OCI-LY7 (cell line): ENCODE results near the gene WNT8A.

Experiments used
- EZH2phosphoT487 ChIP-seq: fragments of 200-600 bp; sonication (generic); IDR thresholded peaks from 2 replicates; pipeline ENCODE4 v1.6.1; 2018; ENCODE audit warnings: low read depth, borderline replicate concordance, mild to moderate bottlenecking, mixed run types, antibody characterized with exemption, low read length, moderate library complexity, mixed read lengths
- TF ChIP-seq, protein P1 (sequence below): fragments of 200-600 bp; sonication (generic); conservative IDR thresholded peaks from 2 replicates; pipeline ENCODE4 v1.5.1; 2014; ENCODE audit warnings: mild to moderate bottlenecking, antibody characterized with exemption, low read length, moderate library complexity, mixed read lengths

DNA sequence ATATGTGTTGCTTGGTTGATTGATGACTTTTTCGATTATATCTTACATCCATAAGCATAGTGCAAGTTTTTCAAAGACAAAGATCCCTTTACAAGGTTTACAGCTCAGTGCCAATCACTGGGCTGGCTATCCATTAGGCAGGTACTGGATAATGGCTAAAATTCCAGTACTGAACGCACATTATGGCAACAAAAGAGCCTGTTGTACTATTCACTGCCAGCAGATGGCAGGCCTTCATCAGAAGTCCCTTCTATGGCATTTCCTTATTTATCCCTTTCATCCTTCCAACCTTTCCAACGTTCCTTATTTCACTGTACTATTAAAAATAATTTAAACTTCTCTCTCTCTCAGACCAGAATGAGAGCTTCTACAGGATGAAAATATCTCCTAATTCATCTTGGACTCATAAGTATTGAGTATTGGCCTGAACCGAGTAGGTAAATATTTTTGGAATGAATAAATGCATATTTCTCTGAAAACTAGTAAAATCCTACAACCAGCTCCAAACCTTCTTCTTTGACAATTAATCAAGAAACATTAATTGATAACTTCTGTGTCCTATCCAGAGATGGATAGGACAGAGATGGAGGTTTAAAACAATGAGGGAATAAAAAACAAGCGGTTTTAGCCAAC lies 6.7 kb upstream of the WNT8A start:
- TF ChIP-seq, protein P1, sequence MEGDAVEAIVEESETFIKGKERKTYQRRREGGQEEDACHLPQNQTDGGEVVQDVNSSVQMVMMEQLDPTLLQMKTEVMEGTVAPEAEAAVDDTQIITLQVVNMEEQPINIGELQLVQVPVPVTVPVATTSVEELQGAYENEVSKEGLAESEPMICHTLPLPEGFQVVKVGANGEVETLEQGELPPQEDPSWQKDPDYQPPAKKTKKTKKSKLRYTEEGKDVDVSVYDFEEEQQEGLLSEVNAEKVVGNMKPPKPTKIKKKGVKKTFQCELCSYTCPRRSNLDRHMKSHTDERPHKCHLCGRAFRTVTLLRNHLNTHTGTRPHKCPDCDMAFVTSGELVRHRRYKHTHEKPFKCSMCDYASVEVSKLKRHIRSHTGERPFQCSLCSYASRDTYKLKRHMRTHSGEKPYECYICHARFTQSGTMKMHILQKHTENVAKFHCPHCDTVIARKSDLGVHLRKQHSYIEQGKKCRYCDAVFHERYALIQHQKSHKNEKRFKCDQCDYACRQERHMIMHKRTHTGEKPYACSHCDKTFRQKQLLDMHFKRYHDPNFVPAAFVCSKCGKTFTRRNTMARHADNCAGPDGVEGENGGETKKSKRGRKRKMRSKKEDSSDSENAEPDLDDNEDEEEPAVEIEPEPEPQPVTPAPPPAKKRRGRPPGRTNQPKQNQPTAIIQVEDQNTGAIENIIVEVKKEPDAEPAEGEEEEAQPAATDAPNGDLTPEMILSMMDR = peak; percentile 97
- TF ChIP-seq EZH2phosphoT487 = no peak
